HepG2 (cell line): ENCODE data around the gene BCAM. TPM values are rescaled to one million over a fixed set of nuclear protein-coding genes. Genes with fewer than 3 reads are reported as not detected.

Experiments used
- AHDC1 ChIP-seq: sonication (generic); formaldehyde crosslinking; IDR thresholded peaks from 2 replicates; pipeline ENCODE4 v1.5.1; 2020; ENCODE audit warnings: mild to moderate bottlenecking, missing genetic modification reagents, borderline replicate concordance
- AHR ChIP-seq: IDR thresholded peaks from 2 replicates; pipeline ENCODE4 v1.6.1; 2018; ENCODE audit warnings: missing genetic modification reagents, missing compliant biosample characterization
- ATRX ChIP-seq: sonication (generic); formaldehyde crosslinking; IDR thresholded peaks from 2 replicates; pipeline ENCODE4 v1.4.0; 2020; ENCODE audit warnings: missing genetic modification reagents, borderline replicate concordance
- FOXK1 ChIP-seq: sonication (generic); formaldehyde crosslinking; IDR thresholded peaks from 2 replicates; pipeline ENCODE4 v1.4.0; 2020; ENCODE audit warnings: low read depth, missing genetic modification reagents, borderline replicate concordance
- FOXP1 ChIP-seq, 2 experiments: fragments of 450-650 bp in 1 of 2; IDR thresholded peaks; 2 replicates each; pipeline ENCODE4 v1.6.1; 2017 to 2018; ENCODE audit warnings: antibody characterized with exemption in 1 of 2
- HDAC6 ChIP-seq: fragments of 200-600 bp; sonication (generic); IDR thresholded peaks from 2 replicates; pipeline ENCODE4 v1.7.0; 2017; ENCODE audit warnings: mild to moderate bottlenecking, antibody characterized with exemption, low read length, low read depth
- HOXD1 ChIP-seq: sonication (generic); formaldehyde crosslinking; IDR thresholded peaks from 2 replicates; pipeline ENCODE4 v1.5.0; 2020; ENCODE audit warnings: missing genetic modification reagents
- PATZ1 ChIP-seq: sonication (generic); formaldehyde crosslinking; IDR thresholded peaks from 2 replicates; pipeline ENCODE4 v1.4.0; 2020; ENCODE audit warnings: missing genetic modification reagents
- TCF12 ChIP-seq, 2 experiments: fragments of 450-650 bp in 1 of 2; sonication (generic) in 1 of 2; formaldehyde crosslinking in 1 of 2; IDR thresholded peaks; 2 replicates each; pipeline versions ENCODE4 v1.6.1 to v1.8.0; 2017 to 2022; ENCODE audit warnings: antibody characterized with exemption in 1 of 2, mild to moderate bottlenecking in 1 of 2, missing genetic modification reagents in 1 of 2, moderate library complexity in 1 of 2
- ZBTB1 ChIP-seq: sonication (generic); formaldehyde crosslinking; IDR thresholded peaks from 2 replicates; pipeline ENCODE4 v1.4.0; 2020; ENCODE audit warnings: missing genetic modification reagents, borderline replicate concordance
- ZEB1 ChIP-seq: IDR thresholded peaks from 2 replicates; pipeline ENCODE4 v1.6.1; 2012; ENCODE audit warnings: mild to moderate bottlenecking, low read depth, inconsistent platforms; ENCODE audit not compliant: insufficient replicate concordance
- ZNF142 ChIP-seq: sonication (generic); formaldehyde crosslinking; IDR thresholded peaks from 2 replicates; pipeline ENCODE4 v1.4.0; 2020; ENCODE audit warnings: missing genetic modification reagents
- ZNF772 ChIP-seq: sonication (generic); formaldehyde crosslinking; IDR thresholded peaks from 2 replicates; pipeline ENCODE4 v1.5.0; 2020; ENCODE audit warnings: mild to moderate bottlenecking, missing genetic modification reagents
- polyA plus RNA-seq, 8 experiments: library from polyadenylated mRNA; depleted of rRNA in 3 of 8; stranded (reverse) in 7 of 8; unstranded in 1 of 8; fragments of >200 nt; fragmentation: Illumina TruSeq in 4 of 8; extraction: Trizol in 4 of 8; gene quantifications; 2 replicates each; pipeline versions ENCODE4 v1.2.1 to v1.2.3, GENCODE V29; 2011 to 2016; ENCODE audit warnings: low read depth in 4 of 8, missing spikeins in 1 of 8, mixed read lengths in 1 of 8; ENCODE audit not compliant: insufficient read depth in 1 of 8
- total RNA-seq, 5 experiments: library from RNA; depleted of rRNA; stranded (reverse); fragments of >200 nt; fragmentation: Illumina TruSeq; extraction: Trizol; gene quantifications; 2 replicates each; pipeline ENCODE4 v1.2.3, GENCODE V29; 2016; ENCODE audit warnings: low read depth in 1 of 5

Gene BCAM
- total and polyA plus RNA-seq, 2 of the 13 experiments (the other 11 are each of a cell fraction or from before 2014, with no cell fraction given), result 51.2 to 62.7 TPM

GRCh38 chr19:44796701-44797115 is 12.2 kb upstream of the BCAM start (continued):
- TF ChIP-seq HDAC6 (no peak), FOXP1 (IDR thresholded peaks at IDR 0.05) (no peak), FOXP1 (CRISPR knock-in tag; IDR thresholded peaks at IDR 0.05) (peak; percentile 85), ZBTB1 (no peak), ZEB1 (peak; percentile 81), AHR (CRISPR knock-in tag) (no peak), ATRX (CRISPR knock-in tag) (no peak), AHDC1 (CRISPR knock-in tag) (peak; percentile 83; the same call in 1 of the 2 replicates), PATZ1 (peak; percentile 84), FOXK1 (CRISPR knock-in tag) (peak; percentile 34; the same call in 1 of the 2 replicates), ZNF142 (CRISPR knock-in tag) (no peak), ZNF772 (CRISPR knock-in tag) (peak; percentile 69; the same call in 1 of the 2 replicates), TCF12 (IDR thresholded peaks at IDR 0.05) (no peak), TCF12 (CRISPR knock-in tag; IDR thresholded peaks at IDR 0.05) (peak; percentile 71; the same call in 1 of the 2 replicates), HOXD1 (CRISPR knock-in tag) (no peak; the same call in 1 of the 2 replicates)
